Astrocyte (in vitro differentiated cells and primary cell): ENCODE results near the gene NR2C2AP. TPM values are rescaled to one million over a fixed set of nuclear protein-coding genes. Genes with fewer than 3 reads are reported as not detected.

Experiments used
- DNase-seq: peaks from one replicate; pipeline ENCODE4 v3.0.0-alpha.2; 2010; ENCODE audit warnings: low read depth
- FAIRE-seq: peaks from 2 replicates; lab custom pipeline; 2011; peaks lifted over from hg19 to GRCh38; lab: Jason Lieb, UNC
- H2AFZ ChIP-seq: 2 replicates; pipeline ENCODE4 v1.6.0; 2012; ENCODE audit warnings: low read depth, low read length, inconsistent platforms
- H3K27ac ChIP-seq: 2 replicates; pipeline ENCODE4 v1.5.1; 2011; ENCODE audit warnings: low read depth, low read length, inconsistent platforms
- H3K27me3 ChIP-seq: 2 replicates; pipeline ENCODE4 v1.6.0; 2011; ENCODE audit warnings: low read length, inconsistent platforms; ENCODE audit not compliant: insufficient read depth
- H3K36me3 ChIP-seq: 2 replicates; pipeline ENCODE4 v1.5.1; 2011; ENCODE audit warnings: low read length, inconsistent platforms; ENCODE audit not compliant: insufficient read depth
- H3K4me1 ChIP-seq: 2 replicates; pipeline ENCODE4 v1.5.1; 2011; ENCODE audit warnings: low read length, inconsistent platforms; ENCODE audit not compliant: insufficient read depth
- H3K4me2 ChIP-seq: 2 replicates; pipeline ENCODE4 v1.6.0; 2012; ENCODE audit warnings: low read length, inconsistent platforms
- H3K4me3 ChIP-seq: 2 replicates; pipeline ENCODE4 v1.5.1; 2011; ENCODE audit warnings: low read depth, mild to moderate bottlenecking, low read length, inconsistent platforms; ENCODE audit not compliant: insufficient read depth
- H3K79me2 ChIP-seq: 2 replicates; pipeline ENCODE4 v1.6.0; 2012; ENCODE audit warnings: mild to moderate bottlenecking, low read length, inconsistent platforms; ENCODE audit not compliant: insufficient read depth
- H3K9ac ChIP-seq: 2 replicates; pipeline ENCODE4 v1.6.0; 2012; ENCODE audit warnings: mild to moderate bottlenecking, low read length, inconsistent platforms
- H3K9me3 ChIP-seq: 2 replicates; pipeline ENCODE4 v1.5.1; 2012; ENCODE audit warnings: low read depth, mild to moderate bottlenecking, low read length, inconsistent platforms; ENCODE audit not compliant: insufficient read depth
- H4K20me1 ChIP-seq: 2 replicates; pipeline ENCODE4 v1.6.0; 2012; ENCODE audit warnings: low read length, inconsistent platforms; ENCODE audit not compliant: insufficient read depth
- H3K27ac Mint-ChIP-seq: one replicate; pipeline ENCODE4 v1.8.0; 2021; ENCODE audit warnings: mild to moderate bottlenecking, mixed read lengths; ENCODE audit not compliant: unreplicated experiment
- H3K27me3 Mint-ChIP-seq: one replicate; pipeline ENCODE4 v1.8.0; 2021; ENCODE audit warnings: low read depth, mixed read lengths; ENCODE audit not compliant: unreplicated experiment
- H3K36me3 Mint-ChIP-seq: one replicate; pipeline ENCODE4 v1.8.0; 2021; ENCODE audit warnings: low read depth, mixed read lengths; ENCODE audit not compliant: unreplicated experiment
- H3K4me1 Mint-ChIP-seq: one replicate; pipeline ENCODE4 v1.8.0; 2021; ENCODE audit warnings: low read depth, mixed read lengths; ENCODE audit not compliant: unreplicated experiment
- H3K4me3 Mint-ChIP-seq: one replicate; pipeline ENCODE4 v1.8.0; 2021; ENCODE audit warnings: mild to moderate bottlenecking, moderate library complexity, mixed read lengths; ENCODE audit not compliant: unreplicated experiment
- H3K9me3 Mint-ChIP-seq: one replicate; pipeline ENCODE4 v1.8.0; 2021; ENCODE audit warnings: mild to moderate bottlenecking, mixed read lengths; ENCODE audit not compliant: unreplicated experiment
- EZH2 ChIP-seq: IDR thresholded peaks from 2 replicates; pipeline ENCODE4 v1.6.1; 2012; ENCODE audit warnings: mild to moderate bottlenecking, low read length, inconsistent platforms; ENCODE audit not compliant: insufficient read depth
- total RNA-seq: library from RNA; stranded (reverse); gene quantifications from 2 replicates; pipeline ENCODE4 v1.2.1, GENCODE V29; 2021
- TF ChIP-seq, protein P1 (sequence below): IDR thresholded peaks from 2 replicates; pipeline ENCODE4 v1.5.1; 2011; ENCODE audit warnings: low read depth, mild to moderate bottlenecking, inconsistent platforms, low read length, moderate library complexity; ENCODE audit not compliant: insufficient read depth

NR2C2AP gene
- total RNA-seq, 1 donor from 2014 or later, result 5.1 TPM

GRCh38 chr19:19212916-19213315 lies 9.7 kb upstream of the NR2C2AP start:
- H3K4me1 ChIP-seq, result no peaks in the 10 kb centered on the region
- no peak overlapping the region for H3K4me2 ChIP-seq
- no peak overlapping the region for H3K9ac ChIP-seq
- H4K20me1 ChIP-seq, result no peaks in the 10 kb centered on the region
- Mint-ChIP-seq H3K36me3 (no peaks in the 10 kb centered on the region), H3K9me3 (peaks cover 5% of the 10 kb centered on the region), H3K4me3 (no peak overlapping the region), H3K27ac (no peak overlapping the region), H3K4me1 (no peaks in the 10 kb centered on the region), H3K27me3 (peaks cover 63% of the 10 kb centered on the region)
- H2AFZ ChIP-seq, result no peak overlapping the region
- no peaks in the 10 kb centered on the region for H3K79me2 ChIP-seq
- H3K36me3 ChIP-seq, result no peaks in the 10 kb centered on the region
- no peak overlapping the region for H3K27ac ChIP-seq
- H3K27me3 ChIP-seq, result peaks cover 23% of the 10 kb centered on the region
- FAIRE-seq (no peak), DNase-seq (no peak)
- no peaks in the 10 kb centered on the region for H3K9me3 ChIP-seq
- TF ChIP-seq, protein P1, sequence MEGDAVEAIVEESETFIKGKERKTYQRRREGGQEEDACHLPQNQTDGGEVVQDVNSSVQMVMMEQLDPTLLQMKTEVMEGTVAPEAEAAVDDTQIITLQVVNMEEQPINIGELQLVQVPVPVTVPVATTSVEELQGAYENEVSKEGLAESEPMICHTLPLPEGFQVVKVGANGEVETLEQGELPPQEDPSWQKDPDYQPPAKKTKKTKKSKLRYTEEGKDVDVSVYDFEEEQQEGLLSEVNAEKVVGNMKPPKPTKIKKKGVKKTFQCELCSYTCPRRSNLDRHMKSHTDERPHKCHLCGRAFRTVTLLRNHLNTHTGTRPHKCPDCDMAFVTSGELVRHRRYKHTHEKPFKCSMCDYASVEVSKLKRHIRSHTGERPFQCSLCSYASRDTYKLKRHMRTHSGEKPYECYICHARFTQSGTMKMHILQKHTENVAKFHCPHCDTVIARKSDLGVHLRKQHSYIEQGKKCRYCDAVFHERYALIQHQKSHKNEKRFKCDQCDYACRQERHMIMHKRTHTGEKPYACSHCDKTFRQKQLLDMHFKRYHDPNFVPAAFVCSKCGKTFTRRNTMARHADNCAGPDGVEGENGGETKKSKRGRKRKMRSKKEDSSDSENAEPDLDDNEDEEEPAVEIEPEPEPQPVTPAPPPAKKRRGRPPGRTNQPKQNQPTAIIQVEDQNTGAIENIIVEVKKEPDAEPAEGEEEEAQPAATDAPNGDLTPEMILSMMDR, result no peak
- no peak for TF ChIP-seq EZH2
- H3K4me3 ChIP-seq, result no peak overlapping the region

- Histone ChIP-seq H3K9me3 (no peaks in the 10 kb centered on the region), H2AFZ (no peak within 1 kb of the TSS), H3K79me2 (no peaks in the 10 kb centered on the region), H3K27ac (no peak within 1 kb of the TSS), H3K4me1 (no peaks in the 10 kb centered on the region), H3K4me3 (no peak within 1 kb of the TSS), H3K36me3 (no peaks in the 10 kb centered on the region), H3K27me3 (peaks cover 27% of the 10 kb centered on the region), H3K4me2 (no peak within 1 kb of the TSS), H4K20me1 (no peaks in the 10 kb centered on the region), H3K9ac (no peak within 1 kb of the TSS)
- no peak within 1 kb of the TSS for H3K4me3 Mint-ChIP-seq
- H3K9me3 Mint-ChIP-seq, result peaks cover 6% of the 10 kb centered on the region
- no peak for FAIRE-seq
- TF ChIP-seq, protein P1, result no peak
- TF ChIP-seq EZH2, result no peak
- no peak within 1 kb of the TSS for H3K27ac Mint-ChIP-seq
- no peak for DNase-seq
- no peaks in the 10 kb centered on the region for H3K4me1 Mint-ChIP-seq
- H3K27me3 Mint-ChIP-seq, result peaks cover 65% of the 10 kb centered on the region
- peaks cover 3% of the 10 kb centered on the region for H3K36me3 Mint-ChIP-seq
Observed at GRCh38 chr19:19211499-19212420, 8.5 kb upstream of the NR2C2AP start, which contains the start of gene NCAN. Gene NCAN, plus strand, starts transcription at chr19:19211958. Its CDS starts 4,996 bp downstream, at chr19:19216954.

DNA sequence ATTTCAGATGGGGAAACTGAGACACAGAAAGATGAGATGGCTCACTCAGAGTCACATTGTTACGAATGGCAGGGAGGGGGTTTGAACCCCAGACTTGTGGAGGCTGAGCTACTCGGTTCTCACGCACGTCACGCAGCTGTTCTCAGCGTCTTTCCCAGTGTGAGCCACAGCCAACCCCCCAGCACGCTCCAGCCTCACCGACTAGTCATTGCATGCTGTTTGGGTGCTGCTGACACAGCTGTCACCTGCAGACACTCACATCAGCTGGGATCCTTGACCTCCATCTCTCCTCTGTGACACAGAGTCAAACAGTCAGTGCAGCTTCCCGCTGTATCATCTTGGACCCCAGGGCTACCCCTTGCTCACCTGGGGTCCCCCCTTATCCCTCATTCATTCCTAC lies 6.2 kb upstream of the NR2C2AP start:
- Histone ChIP-seq H4K20me1 (no peaks in the 10 kb centered on the region), H3K4me1 (no peaks in the 10 kb centered on the region), H3K4me3 (no peak overlapping the region), H2AFZ (no peak overlapping the region), H3K27me3 (peaks cover 27% of the 10 kb centered on the region), H3K79me2 (no peaks in the 10 kb centered on the region), H3K27ac (no peak overlapping the region), H3K4me2 (no peak overlapping the region), H3K9ac (no peak overlapping the region), H3K36me3 (no peaks in the 10 kb centered on the region), H3K9me3 (no peaks in the 10 kb centered on the region)
- H3K27me3 Mint-ChIP-seq, result peaks cover 58% of the 10 kb centered on the region
- TF ChIP-seq, protein P1, result no peak
- no peak for TF ChIP-seq EZH2
- DNase-seq (no peak), FAIRE-seq (no peak)
- H3K27ac Mint-ChIP-seq, result no peak overlapping the region
- H3K4me1 Mint-ChIP-seq, result no peaks in the 10 kb centered on the region
- H3K36me3 Mint-ChIP-seq, result peaks cover 3% of the 10 kb centered on the region
- H3K4me3 Mint-ChIP-seq, result no peak overlapping the region
- peaks cover 6% of the 10 kb centered on the region for H3K9me3 Mint-ChIP-seq
